Measurements from ENCODE around the gene GGPS1.

DNA sequence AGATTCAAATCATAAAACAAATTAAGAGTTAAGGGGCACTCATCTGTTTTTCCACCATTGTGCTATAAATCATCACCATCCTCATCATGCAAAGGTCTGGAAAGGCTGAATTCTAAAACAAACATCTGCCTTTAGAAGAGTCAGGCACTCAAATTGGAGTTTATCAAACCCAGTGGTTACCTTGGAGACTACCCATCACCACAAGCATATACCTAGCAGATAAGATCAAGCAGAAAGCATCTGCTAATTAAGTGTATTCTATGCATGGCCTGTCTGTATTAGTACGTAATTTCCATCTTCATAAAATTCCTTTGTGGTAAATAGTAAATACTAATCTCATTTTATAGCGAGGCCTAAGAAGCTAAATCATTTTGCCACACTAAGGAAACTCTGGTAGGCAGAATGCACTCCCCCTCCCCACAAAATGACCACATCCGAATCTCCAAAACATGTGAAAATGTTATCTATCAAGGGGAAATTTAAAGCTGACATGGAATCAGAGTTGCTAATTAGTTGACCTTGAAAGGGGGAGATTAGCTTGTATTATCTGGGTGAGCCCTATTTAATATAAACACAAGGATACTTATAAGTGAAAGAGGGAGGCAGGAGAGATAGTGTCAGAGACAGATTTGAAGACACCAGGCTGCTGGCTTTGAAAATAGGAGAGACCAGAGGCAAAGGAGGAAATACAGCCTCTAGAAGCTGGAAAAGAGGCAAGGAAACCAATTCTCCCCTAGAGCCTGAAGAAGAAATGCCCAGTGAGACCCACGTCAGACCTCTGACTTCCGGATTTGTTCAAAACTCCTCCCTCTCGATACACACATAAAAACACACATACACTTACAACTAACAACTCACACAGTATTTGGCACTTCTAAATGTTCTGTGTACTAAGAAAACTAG, 23.6 kb upstream of the GGPS1 start:
- TF ChIP-seq ZNF274 (IDR thresholded peaks at IDR 0.05; ENCODE audit: low read depth, low read length), result no peak
- TF ChIP-seq YY1 (IDR thresholded peaks at IDR 0.05; ENCODE audit: insufficient read depth, insufficient read length), result no peak
